ENCODE results near the gene EIF6.

EIF6 gene

GRCh38 chr20:35248641-35249475 lies 35.7 kb downstream of the EIF6 start:
- TF ChIP-seq, protein P1, sequence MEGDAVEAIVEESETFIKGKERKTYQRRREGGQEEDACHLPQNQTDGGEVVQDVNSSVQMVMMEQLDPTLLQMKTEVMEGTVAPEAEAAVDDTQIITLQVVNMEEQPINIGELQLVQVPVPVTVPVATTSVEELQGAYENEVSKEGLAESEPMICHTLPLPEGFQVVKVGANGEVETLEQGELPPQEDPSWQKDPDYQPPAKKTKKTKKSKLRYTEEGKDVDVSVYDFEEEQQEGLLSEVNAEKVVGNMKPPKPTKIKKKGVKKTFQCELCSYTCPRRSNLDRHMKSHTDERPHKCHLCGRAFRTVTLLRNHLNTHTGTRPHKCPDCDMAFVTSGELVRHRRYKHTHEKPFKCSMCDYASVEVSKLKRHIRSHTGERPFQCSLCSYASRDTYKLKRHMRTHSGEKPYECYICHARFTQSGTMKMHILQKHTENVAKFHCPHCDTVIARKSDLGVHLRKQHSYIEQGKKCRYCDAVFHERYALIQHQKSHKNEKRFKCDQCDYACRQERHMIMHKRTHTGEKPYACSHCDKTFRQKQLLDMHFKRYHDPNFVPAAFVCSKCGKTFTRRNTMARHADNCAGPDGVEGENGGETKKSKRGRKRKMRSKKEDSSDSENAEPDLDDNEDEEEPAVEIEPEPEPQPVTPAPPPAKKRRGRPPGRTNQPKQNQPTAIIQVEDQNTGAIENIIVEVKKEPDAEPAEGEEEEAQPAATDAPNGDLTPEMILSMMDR (IDR thresholded peaks at IDR 0.05; ENCODE audit: low read depth, low read length, missing control alignments) = no peak
- no peak overlapping the region for H3K4me3 ChIP-seq (ENCODE audit: low read depth, low read length)
- DNase-seq (ENCODE audit: low read depth) = no peak

DNA sequence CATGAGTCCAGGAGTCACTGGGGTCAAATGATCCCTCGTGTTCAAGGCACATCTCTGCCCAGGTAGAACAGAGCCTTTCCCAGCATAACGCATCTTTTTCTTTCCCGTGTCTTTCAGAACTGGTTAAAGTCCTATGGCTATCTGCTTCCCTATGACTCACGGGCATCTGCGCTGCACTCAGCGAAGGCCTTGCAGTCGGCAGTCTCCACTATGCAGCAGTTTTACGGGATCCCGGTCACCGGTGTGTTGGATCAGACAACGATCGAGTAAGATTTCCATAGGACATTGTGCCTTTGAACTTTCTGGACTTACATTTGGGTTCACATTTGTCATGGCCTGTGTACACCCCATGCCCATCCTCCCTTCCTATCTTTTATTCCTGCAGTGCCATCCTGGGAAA lies 37.8 kb downstream of the EIF6 start:
- DNase-seq (ENCODE audit: low read depth) = no peak
- H3K4me3 ChIP-seq (ENCODE audit: low read depth, low read length) = no peak overlapping the region
- TF ChIP-seq, protein P1 (IDR thresholded peaks at IDR 0.05; ENCODE audit: low read depth, low read length, missing control alignments) = no peak

GRCh38 chr20:35243986-35244385 lies 40.6 kb downstream of the EIF6 start:
- no peak for DNase-seq (ENCODE audit: low read depth)

DNA sequence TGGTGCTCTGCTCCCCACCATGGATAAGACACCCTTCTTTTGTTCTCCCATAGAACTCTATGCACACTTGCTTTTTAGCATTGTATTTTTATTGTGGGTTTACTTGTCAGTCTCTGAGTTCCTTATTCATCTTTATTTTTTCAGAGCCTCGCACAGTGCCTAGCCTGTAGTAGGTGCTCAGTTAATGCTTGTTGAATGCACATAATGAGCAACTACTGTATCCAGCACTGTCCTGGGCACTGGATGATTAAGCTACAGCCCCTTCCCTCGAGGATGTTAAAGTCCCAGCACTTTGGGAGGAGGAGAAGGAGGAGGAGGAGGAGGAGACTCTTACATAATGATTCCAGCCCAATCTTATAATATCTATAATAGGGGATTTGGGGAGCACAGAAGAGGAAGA lies 41.3 kb downstream of the EIF6 start:
- no peak for DNase-seq (ENCODE audit: low read depth)
- TF ChIP-seq, protein P1 (IDR thresholded peaks at IDR 0.05; ENCODE audit: low read depth, low read length, missing control alignments) = no peak
- no peak overlapping the region for H3K4me3 ChIP-seq (ENCODE audit: low read depth, low read length)

More at GRCh38 chr20:35243986-35244385, 40.6 kb downstream of the EIF6 start:
- TF ChIP-seq, protein P1 (IDR thresholded peaks at IDR 0.05; ENCODE audit: low read depth, low read length, missing control alignments) = no peak
- no peak overlapping the region for H3K4me3 ChIP-seq (ENCODE audit: low read depth, low read length)

GRCh38 chr20:35240811-35241293 lies 43.7 kb downstream of the EIF6 start:
- H3K4me3 ChIP-seq (ENCODE audit: low read depth, low read length) = no peak overlapping the region
- TF ChIP-seq, protein P1 (IDR thresholded peaks at IDR 0.05; ENCODE audit: low read depth, low read length, missing control alignments) = no peak
- DNase-seq (ENCODE audit: low read depth) = no peak

DNA sequence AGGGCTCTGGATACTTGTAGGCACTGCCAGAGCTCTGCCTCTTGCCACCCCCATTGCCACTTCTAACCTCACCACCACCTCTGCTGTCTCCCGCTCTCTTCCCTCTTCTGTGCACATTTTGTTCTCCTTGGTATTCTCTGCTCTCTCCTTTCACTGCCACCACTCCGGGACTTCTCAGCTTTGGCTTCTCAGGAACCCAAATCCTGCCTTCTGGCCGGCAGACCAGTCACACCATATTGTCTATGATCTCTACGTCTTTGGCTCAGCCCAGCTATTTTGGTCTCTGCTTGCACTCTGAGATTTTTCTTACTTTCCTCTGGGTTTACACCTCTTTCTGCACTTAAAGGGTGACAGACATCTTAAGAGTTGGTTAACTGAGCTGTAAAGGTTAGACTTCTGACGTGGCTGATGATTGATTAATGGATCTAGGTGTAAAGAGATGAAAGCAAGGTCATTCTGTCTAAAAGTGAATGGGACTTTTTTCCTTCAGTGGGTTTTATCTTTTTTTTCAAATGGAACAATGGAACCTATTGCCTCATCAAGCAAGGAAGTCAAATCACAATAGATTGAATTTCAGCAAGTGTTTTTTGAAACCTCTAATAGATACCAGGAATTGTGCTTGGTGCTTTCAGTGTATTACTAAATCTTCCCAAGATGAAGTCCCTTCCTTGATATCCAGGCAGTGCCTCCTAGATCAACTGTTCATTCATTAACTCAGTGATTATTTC lies 44.3 kb downstream of the EIF6 start:
- TF ChIP-seq, protein P1 (IDR thresholded peaks at IDR 0.05; ENCODE audit: low read depth, low read length, missing control alignments) = no peak
- no peak overlapping the region for H3K4me3 ChIP-seq (ENCODE audit: low read depth, low read length)

More for the DNA sequence above, 44.3 kb downstream of the EIF6 start:
- no peak for DNase-seq (ENCODE audit: low read depth)

All from GM12864 (cell line).